ENCODE results near the gene REELD1.

DNA sequence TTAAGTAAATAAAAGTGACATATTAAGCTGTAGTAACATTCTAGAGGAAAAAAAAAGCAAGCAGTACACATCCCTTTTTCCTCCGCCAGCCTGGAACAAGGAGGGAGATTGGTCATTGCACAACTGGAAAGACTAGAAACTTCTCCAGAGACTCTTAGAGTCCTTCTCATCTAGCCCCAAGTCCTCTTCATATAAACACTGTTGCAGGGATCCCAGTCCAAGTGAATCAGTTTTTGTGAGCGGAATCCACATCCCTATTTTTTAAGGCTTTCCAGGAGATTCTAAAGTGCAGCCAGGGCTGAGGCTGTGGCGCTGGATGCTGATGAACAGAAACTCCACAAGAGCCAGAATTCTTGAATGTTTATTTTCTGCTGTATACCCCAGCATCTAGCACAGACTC, 23.8 kb downstream of the REELD1 start:
- TF ChIP-seq POLR2A (IDR thresholded peaks at IDR 0.05; ENCODE audit: low read depth, low read length) (no peak), POLR2AphosphoS5 (IDR thresholded peaks at IDR 0.05; ENCODE audit: low read depth, low read length) (no peak)

All from GM12892 (cell line).